Measurements from ENCODE around the gene RIIAD1. TPM values are rescaled to one million over a fixed set of nuclear protein-coding genes. Genes with fewer than 3 reads are reported as not detected.
"Not testable (repeated sequence)": the region's sequence is repeated elsewhere in the genome, so short reads cannot be mapped to it uniquely, and the experiment has no call there.

The RIIAD1 gene
- total RNA-seq, 1 experiment from 2014 or later: not detected

DNA sequence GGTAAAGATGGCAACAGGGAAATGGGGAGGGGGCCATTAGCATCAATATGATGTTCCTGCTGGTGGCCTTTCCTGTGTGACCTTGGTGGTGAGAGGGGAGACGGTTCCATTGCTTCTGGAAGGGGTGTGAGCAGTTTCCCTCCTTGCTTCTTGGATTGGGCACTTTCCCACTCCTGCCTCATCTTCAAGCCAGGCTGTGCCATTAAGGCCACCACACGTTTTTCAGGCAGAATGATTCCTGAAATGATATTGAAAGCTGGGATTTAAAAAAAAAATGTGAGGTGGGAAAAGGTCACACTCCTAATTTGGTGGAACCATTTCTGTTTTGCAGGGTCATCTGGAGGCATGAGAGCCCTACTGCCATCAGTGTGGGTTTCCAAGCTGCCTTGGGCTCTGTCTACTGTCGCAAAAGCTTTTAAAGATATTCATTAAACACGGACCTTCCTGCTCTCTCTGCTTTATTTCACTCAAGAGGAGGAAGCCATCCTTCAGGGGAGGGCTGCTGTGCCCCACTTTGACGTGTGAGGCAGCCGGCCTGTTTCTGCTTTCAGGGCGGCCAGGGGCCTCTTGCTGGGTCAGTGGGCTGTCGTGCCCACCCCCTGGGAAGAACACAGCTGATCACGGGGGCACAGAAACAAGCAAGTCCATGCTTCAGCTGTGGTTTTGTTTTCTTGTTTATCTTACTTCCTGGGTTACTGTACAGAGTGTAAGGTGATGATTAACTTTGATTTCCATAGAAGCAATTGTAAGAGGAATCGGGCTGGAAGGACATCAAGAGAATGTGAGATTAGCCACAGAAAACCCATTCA lies 8.0 kb downstream of the RIIAD1 start:
- intact Hi-C loops (cut with micrococcal nuclease; ENCODE audit: unreplicated experiment): no loop called here
- DNase-seq: no peak
- no peaks in the 10 kb centered on the region for H3K27me3 ChIP-seq (ENCODE audit: insufficient read depth, low read depth)
- H3K4me3 ChIP-seq: no peak overlapping the region
- no TSS peak for BruUV-seq (replicated peaks)
- no peak overlapping the region for H2AFZ ChIP-seq
- TF ChIP-seq, protein P1, sequence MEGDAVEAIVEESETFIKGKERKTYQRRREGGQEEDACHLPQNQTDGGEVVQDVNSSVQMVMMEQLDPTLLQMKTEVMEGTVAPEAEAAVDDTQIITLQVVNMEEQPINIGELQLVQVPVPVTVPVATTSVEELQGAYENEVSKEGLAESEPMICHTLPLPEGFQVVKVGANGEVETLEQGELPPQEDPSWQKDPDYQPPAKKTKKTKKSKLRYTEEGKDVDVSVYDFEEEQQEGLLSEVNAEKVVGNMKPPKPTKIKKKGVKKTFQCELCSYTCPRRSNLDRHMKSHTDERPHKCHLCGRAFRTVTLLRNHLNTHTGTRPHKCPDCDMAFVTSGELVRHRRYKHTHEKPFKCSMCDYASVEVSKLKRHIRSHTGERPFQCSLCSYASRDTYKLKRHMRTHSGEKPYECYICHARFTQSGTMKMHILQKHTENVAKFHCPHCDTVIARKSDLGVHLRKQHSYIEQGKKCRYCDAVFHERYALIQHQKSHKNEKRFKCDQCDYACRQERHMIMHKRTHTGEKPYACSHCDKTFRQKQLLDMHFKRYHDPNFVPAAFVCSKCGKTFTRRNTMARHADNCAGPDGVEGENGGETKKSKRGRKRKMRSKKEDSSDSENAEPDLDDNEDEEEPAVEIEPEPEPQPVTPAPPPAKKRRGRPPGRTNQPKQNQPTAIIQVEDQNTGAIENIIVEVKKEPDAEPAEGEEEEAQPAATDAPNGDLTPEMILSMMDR (conservative IDR thresholded peaks at IDR 0.05): no peak
- TF ChIP-seq EZH2 (IDR thresholded peaks at IDR 0.05; ENCODE audit: low read depth): no peak
- peaks cover 7% of the 10 kb centered on the region; the same call in 1 of the 2 replicates for H3K4me1 ChIP-seq (replicated peaks; ENCODE audit: insufficient read depth)
- ChIA-PET POLR2A (ENCODE audit: unreplicated experiment) (no interaction called here), CTCF (no interaction called here)
- H4K20me1 ChIP-seq (ENCODE audit: insufficient read depth): no peaks in the 10 kb centered on the region
- H3K27ac ChIP-seq: no peak overlapping the region
- no peaks in the 10 kb centered on the region for H3K9me3 ChIP-seq (ENCODE audit: insufficient read depth, low read depth)
- H3K4me2 ChIP-seq: no peak overlapping the region
- no peaks in the 10 kb centered on the region for H3K36me3 ChIP-seq (ENCODE audit: low read depth)
- no peaks in the 10 kb centered on the region for H3K9me2 ChIP-seq (ENCODE audit: insufficient read depth)
- peaks cover under 1% of the 10 kb centered on the region; the same call in 1 of the 2 replicates for H3F3A ChIP-seq (ENCODE audit: insufficient read depth, low read depth)
- H3K79me2 ChIP-seq (ENCODE audit: low read depth): no peaks in the 10 kb centered on the region

DNA sequence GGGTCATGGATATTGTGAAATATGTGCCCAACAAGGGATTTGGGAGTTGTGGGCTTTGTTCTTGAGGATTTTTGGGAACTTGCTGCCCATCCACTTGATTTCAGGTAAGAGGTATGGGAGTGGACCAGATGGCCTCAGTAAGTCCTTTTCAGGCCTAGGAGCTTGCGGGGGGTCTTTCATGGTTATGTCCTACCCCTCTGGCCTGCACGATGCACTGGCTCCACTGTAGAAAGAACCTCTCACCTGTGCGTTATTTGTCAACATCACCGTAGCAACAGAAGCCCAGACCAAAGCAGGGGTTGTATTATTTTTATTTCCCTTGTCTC lies 8.6 kb downstream of the RIIAD1 start:
- DNase-seq: no peak
- Histone ChIP-seq H3K79me2 (ENCODE audit: low read depth) (no peaks in the 10 kb centered on the region), H3K4me2 (no peak overlapping the region), H3K4me3 (no peak overlapping the region), H3K9me2 (ENCODE audit: insufficient read depth) (no peaks in the 10 kb centered on the region), H3K9me3 (ENCODE audit: insufficient read depth, low read depth) (no peaks in the 10 kb centered on the region), H2AFZ (no peak overlapping the region), H3F3A (ENCODE audit: insufficient read depth, low read depth) (peaks cover 4% of the 10 kb centered on the region; the same call in 1 of the 2 replicates), H3K4me1 (replicated peaks; ENCODE audit: insufficient read depth) (0 out of 2 replicates have a peak, but pooled peaks cover 5% of the 10 kb centered on the region), H4K20me1 (ENCODE audit: insufficient read depth) (no peaks in the 10 kb centered on the region), H3K27me3 (ENCODE audit: insufficient read depth, low read depth) (no peaks in the 10 kb centered on the region), H3K36me3 (ENCODE audit: low read depth) (no peaks in the 10 kb centered on the region), H3K27ac (no peak overlapping the region)
- TF ChIP-seq, protein P1 (conservative IDR thresholded peaks at IDR 0.05): no peak
- TF ChIP-seq EZH2 (IDR thresholded peaks at IDR 0.05; ENCODE audit: low read depth): no peak
- POLR2A ChIA-PET (ENCODE audit: unreplicated experiment): no interaction called here
- BruUV-seq (replicated peaks): no TSS peak
- intact Hi-C loops (cut with micrococcal nuclease; ENCODE audit: unreplicated experiment): no loop called here
- CTCF ChIA-PET: no interaction called here

DNA sequence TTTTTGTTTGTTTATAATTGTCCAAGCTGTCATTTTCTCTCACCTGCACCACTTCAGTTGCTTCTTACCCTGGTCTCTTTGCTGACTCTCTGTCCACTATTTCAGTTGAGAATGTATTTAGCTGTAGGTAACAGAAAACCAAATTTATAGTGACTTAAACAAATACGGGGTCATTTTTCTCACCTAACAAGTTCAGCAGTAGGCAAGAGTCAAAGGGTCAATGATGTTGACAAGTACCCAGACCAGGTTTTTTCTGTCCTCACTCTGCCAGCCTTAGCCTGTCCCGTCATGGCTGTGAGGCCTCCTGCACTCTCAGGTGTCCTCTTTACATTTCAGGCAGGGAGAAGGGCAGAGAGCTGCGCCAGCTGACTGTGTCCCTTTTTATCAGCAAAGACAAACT lies 11.8 kb downstream of the RIIAD1 start:
- H3K4me2 ChIP-seq: no peak overlapping the region
- 0 out of 2 replicates have a peak, but pooled peaks cover 5% of the 10 kb centered on the region for H3K4me1 ChIP-seq (replicated peaks; ENCODE audit: insufficient read depth)
- no peak overlapping the region for H3K27ac ChIP-seq
- H2AFZ ChIP-seq: no peak overlapping the region
- no peak for TF ChIP-seq EZH2 (IDR thresholded peaks at IDR 0.05; ENCODE audit: low read depth)
- TF ChIP-seq, protein P1 (conservative IDR thresholded peaks at IDR 0.05): no peak
- DNase-seq: no peak
- POLR2A ChIA-PET (ENCODE audit: unreplicated experiment): interaction anchor here (0.6 kb wide), 1 partner anchor 313 kb away, joined by 6 read pairs; no protein-coding TSS in a partner anchor
- no peak overlapping the region for H3K4me3 ChIP-seq
- CTCF ChIA-PET: no interaction called here
- H3K36me3 ChIP-seq (ENCODE audit: low read depth): no peaks in the 10 kb centered on the region
- peaks cover 4% of the 10 kb centered on the region; the same call in 1 of the 2 replicates for H3F3A ChIP-seq (ENCODE audit: insufficient read depth, low read depth)
- no peaks in the 10 kb centered on the region for H3K9me2 ChIP-seq (ENCODE audit: insufficient read depth)
- H3K27me3 ChIP-seq (ENCODE audit: insufficient read depth, low read depth): no peaks in the 10 kb centered on the region
- no TSS peak for BruUV-seq (replicated peaks)
- H3K79me2 ChIP-seq (ENCODE audit: low read depth): no peaks in the 10 kb centered on the region
- intact Hi-C loops (cut with micrococcal nuclease; ENCODE audit: unreplicated experiment): no loop called here
- H3K9me3 ChIP-seq (ENCODE audit: insufficient read depth, low read depth): peaks cover 5% of the 10 kb centered on the region; the same call in 1 of the 2 replicates
- H4K20me1 ChIP-seq (ENCODE audit: insufficient read depth): no peaks in the 10 kb centered on the region

DNA sequence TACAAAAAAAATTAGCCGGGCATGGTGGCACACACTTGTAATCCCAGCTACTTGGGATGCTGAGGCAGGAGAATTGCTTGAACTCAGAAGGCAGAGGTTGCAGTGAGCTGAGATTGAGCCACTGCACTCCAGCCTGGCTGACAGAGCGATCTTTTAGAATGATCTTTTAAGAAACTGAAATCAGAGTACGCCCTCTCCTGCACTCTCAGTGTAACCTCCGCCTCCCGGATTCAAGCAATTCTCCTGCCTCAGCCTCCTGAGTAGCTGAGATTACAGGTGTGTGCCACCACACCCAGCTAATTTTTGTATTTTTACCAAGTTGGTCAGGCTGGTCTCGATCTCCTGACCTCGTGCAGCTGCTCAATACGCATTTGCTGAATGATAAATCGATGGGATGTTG lies 12.7 kb downstream of the RIIAD1 start:
- H3K27me3 ChIP-seq (ENCODE audit: insufficient read depth, low read depth); H3K4me1 ChIP-seq (replicated peaks; ENCODE audit: insufficient read depth); H3K4me3 ChIP-seq; H3K27ac ChIP-seq; H3K4me2 ChIP-seq; H4K20me1 ChIP-seq (ENCODE audit: insufficient read depth); POLR2A ChIA-PET (ENCODE audit: unreplicated experiment); H3K79me2 ChIP-seq (ENCODE audit: low read depth); H3K36me3 ChIP-seq (ENCODE audit: low read depth); H3F3A ChIP-seq (ENCODE audit: insufficient read depth, low read depth); H2AFZ ChIP-seq; H3K9me2 ChIP-seq (ENCODE audit: insufficient read depth); BruUV-seq (replicated peaks); DNase-seq; H3K9me3 ChIP-seq (ENCODE audit: insufficient read depth, low read depth): not testable (repeated sequence)
- CTCF ChIA-PET: interaction anchor here (1.1 to 1.4 kb wide), 2 partner anchors 198 to 290 kb away, joined by 3 to 4 read pairs; no protein-coding TSS in a partner anchor
- intact Hi-C loops (cut with micrococcal nuclease; ENCODE audit: unreplicated experiment): loop anchor here (2.0 kb wide), 1 partner anchor 433 kb away; no protein-coding TSS in a partner anchor

Data from PC-9 (cell line).